Measurements from ENCODE around the gene HSD3B2.

DNA sequence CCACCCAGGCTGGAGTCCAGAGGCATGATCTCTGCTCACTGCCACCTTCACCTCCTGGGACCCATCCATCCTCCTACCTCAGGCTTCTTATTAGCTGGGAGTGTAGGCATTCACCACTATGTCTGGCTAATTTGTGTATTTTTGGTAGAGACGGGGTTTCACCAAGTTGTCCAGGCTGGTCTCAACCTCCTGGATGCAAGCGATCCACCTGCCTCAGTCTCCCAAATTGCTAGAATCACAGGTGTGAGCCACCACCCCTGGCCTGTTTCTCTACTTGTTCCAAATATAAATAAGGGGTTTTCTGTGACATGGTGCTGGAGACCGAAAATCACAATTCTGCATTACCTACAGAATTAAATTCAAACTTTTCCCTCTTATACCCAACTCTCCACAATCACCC is 55.4 kb downstream of the HSD3B2 start:
- TF ChIP-seq, protein P1, sequence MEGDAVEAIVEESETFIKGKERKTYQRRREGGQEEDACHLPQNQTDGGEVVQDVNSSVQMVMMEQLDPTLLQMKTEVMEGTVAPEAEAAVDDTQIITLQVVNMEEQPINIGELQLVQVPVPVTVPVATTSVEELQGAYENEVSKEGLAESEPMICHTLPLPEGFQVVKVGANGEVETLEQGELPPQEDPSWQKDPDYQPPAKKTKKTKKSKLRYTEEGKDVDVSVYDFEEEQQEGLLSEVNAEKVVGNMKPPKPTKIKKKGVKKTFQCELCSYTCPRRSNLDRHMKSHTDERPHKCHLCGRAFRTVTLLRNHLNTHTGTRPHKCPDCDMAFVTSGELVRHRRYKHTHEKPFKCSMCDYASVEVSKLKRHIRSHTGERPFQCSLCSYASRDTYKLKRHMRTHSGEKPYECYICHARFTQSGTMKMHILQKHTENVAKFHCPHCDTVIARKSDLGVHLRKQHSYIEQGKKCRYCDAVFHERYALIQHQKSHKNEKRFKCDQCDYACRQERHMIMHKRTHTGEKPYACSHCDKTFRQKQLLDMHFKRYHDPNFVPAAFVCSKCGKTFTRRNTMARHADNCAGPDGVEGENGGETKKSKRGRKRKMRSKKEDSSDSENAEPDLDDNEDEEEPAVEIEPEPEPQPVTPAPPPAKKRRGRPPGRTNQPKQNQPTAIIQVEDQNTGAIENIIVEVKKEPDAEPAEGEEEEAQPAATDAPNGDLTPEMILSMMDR (IDR thresholded peaks at IDR 0.05; ENCODE audit: borderline replicate concordance, extremely low read depth, low read length, poor library complexity, severe bottlenecking): no peak
- no peak for TF ChIP-seq EZH2 (IDR thresholded peaks at IDR 0.05; ENCODE audit: borderline replicate concordance, low read depth, low read length, severe bottlenecking)

Data from DND-41 (cell line).